ENCODE measurements around the gene LGALS9. TPM values are rescaled to one million over a fixed set of nuclear protein-coding genes. Genes with fewer than 3 reads are reported as not detected.

The LGALS9 gene
- total RNA-seq, 1 donor from 2014 or later = 1.9 TPM

Small RNA genes within 50 kb of the gene (small RNA-seq; reads per million reads assigned to genes)
- gene AC015688.1 = not detected
- not detected for gene AC015688.2
- not detected for gene AC015688.5
- gene CPDP1 = not detected

Other genes starting within 250 kb of the LGALS9 start
- gene KSR1, start 174.7 kb upstream of the LGALS9 start, total RNA-seq = 15.3 TPM
- 0.47 TPM for gene NOS2, start 169.3 kb downstream of the LGALS9 start, total RNA-seq

All from occipital lobe (tissue), 2 donors.